ENCODE results near the gene APBB2. TPM values are rescaled to one million over a fixed set of nuclear protein-coding genes. Genes with fewer than 3 reads are reported as not detected.

Gene APBB2
- total and polyA plus RNA-seq, 11 donors = 8.6 to 39.1 (median 26.7) TPM

GRCh38 chr4:40858962-40859361 is 355.4 kb downstream of the APBB2 start:
- Histone ChIP-seq H3K9me3 (no peaks in the 10 kb centered on the region), H3K4me3 (no peak overlapping the region), H3K27ac (no peak overlapping the region), H3K36me3 (peaks cover 0 to 27% (median 0%) of the 10 kb centered on the region in 9 donors), H3K27me3 (no peaks in the 10 kb centered on the region), H3K4me1 (peaks cover 0 to 14% (median 0%) of the 10 kb centered on the region in 12 donors)
- intact Hi-C loops (cut with DNase I) = no loop called here
- TF ChIP-seq CTCF (IDR thresholded peaks at IDR 0.05) (no peak), POLR2A (IDR thresholded peaks at IDR 0.05) (no peak)
- DNase-seq (no peak), ATAC-seq (no peak)
- WGBS, 4 donors = 75 to 84% (median 80%) methylated on average over 2 of the region's 2 CpGs

- DNase-seq (no peak), ATAC-seq (no peak)
- Histone ChIP-seq H3K36me3 (peaks cover 0 to 24% (median 0%) of the 10 kb centered on the region in 9 donors), H3K27me3 (no peaks in the 10 kb centered on the region), H3K27ac (no peak overlapping the region), H3K4me1 (peaks cover 0 to 14% (median 0%) of the 10 kb centered on the region in 12 donors), H3K4me3 (no peak overlapping the region), H3K9me3 (no peaks in the 10 kb centered on the region)
- intact Hi-C loops (cut with DNase I) = no loop called here
- 78 to 93% (median 84%) methylated on average over 2 of the region's 2 CpGs for WGBS, 4 donors
- TF ChIP-seq CTCF (IDR thresholded peaks at IDR 0.05) (no peak), POLR2A (IDR thresholded peaks at IDR 0.05) (no peak)
Measured at GRCh38 chr4:40857956-40858355, 356.4 kb downstream of the APBB2 start.

GRCh38 chr4:40856840-40857362 is 357.4 kb downstream of the APBB2 start:
- ATAC-seq = peak; percentile 81 to 99 (median 98)
- intact Hi-C loops (cut with DNase I) = no loop called here
- DNase-seq = peak; percentile 54 to 84 (median 66)
- H3K27ac ChIP-seq = no peak overlapping the region
- H3K4me3 ChIP-seq = peak overlapping the region in 9 of 12 donors; percentile 28 to 55 (median 39)
- WGBS, 4 donors = 18 to 41% (median 30%) methylated on average over 14 to 51 of the region's 51 CpGs
- no peaks in the 10 kb centered on the region for H3K27me3 ChIP-seq
- TF ChIP-seq CTCF (IDR thresholded peaks at IDR 0.05) (no peak), POLR2A (IDR thresholded peaks at IDR 0.05) (no peak)
- no peaks in the 10 kb centered on the region for H3K9me3 ChIP-seq
- peaks cover 0 to 14% (median 0%) of the 10 kb centered on the region in 12 donors for H3K4me1 ChIP-seq
- H3K36me3 ChIP-seq = peaks cover 0 to 21% (median 0%) of the 10 kb centered on the region in 9 donors

- H3K27ac ChIP-seq = no peak overlapping the region
- 61 to 74% (median 69%) methylated on average over 15 to 16 of the region's 16 CpGs for WGBS, 4 donors
- ATAC-seq = peak in 2 of 4 donors; percentile 8
- peak overlapping the region in 9 of 12 donors; percentile 28 to 55 (median 39) for H3K4me3 ChIP-seq
- DNase-seq = no peak
- H3K9me3 ChIP-seq = no peaks in the 10 kb centered on the region
- peaks cover 0 to 14% (median 0%) of the 10 kb centered on the region in 12 donors for H3K4me1 ChIP-seq
- intact Hi-C loops (cut with DNase I) = no loop called here
- TF ChIP-seq POLR2A (IDR thresholded peaks at IDR 0.05) (no peak), CTCF (IDR thresholded peaks at IDR 0.05) (no peak)
- H3K36me3 ChIP-seq = peaks cover 0 to 18% (median 0%) of the 10 kb centered on the region in 9 donors
- no peaks in the 10 kb centered on the region for H3K27me3 ChIP-seq
Measured at GRCh38 chr4:40856277-40856839, 358.0 kb downstream of the APBB2 start.

Data from heart left ventricle (tissue), 16 donors.